Epidermal melanocyte (primary cell): Measurements from ENCODE around the gene PTPRT.

Source experiments
- DNase-seq: peaks from one replicate; pipeline ENCODE4 v3.0.0; 2011; ENCODE audit warnings: low spot score; ENCODE audit not compliant: insufficient read length

The PTPRT gene

GRCh38 chr20:43189554-43190331 lies at the start of gene PTPRT:
Gene PTPRT (minus strand): TSS chr20:43189906. CDS start chr20:43189733, 173 bp downstream.
- DNase-seq, result no peak

- no peak for DNase-seq
Measured at GRCh38 chr20:43238833-43239232, 49.1 kb upstream of the PTPRT start.

GRCh38 chr20:43238266-43238665 lies 48.6 kb upstream of the PTPRT start:
- no peak for DNase-seq

- DNase-seq, result no peak
Measured at GRCh38 chr20:43237651-43238168, 48.0 kb upstream of the PTPRT start.

- no peak for DNase-seq
Measured at GRCh38 chr20:43235998-43236397, 46.3 kb upstream of the PTPRT start.

GRCh38 chr20:43231829-43232228 lies 42.1 kb upstream of the PTPRT start:
- DNase-seq, result no peak

- no peak for DNase-seq
Measured at GRCh38 chr20:43229696-43230095, 40.0 kb upstream of the PTPRT start.

GRCh38 chr20:43220612-43221011 lies 30.9 kb upstream of the PTPRT start:
- no peak for DNase-seq

- DNase-seq, result no peak
Measured at GRCh38 chr20:43210901-43211300, 21.2 kb upstream of the PTPRT start.

- no peak for DNase-seq
Measured at GRCh38 chr20:43209831-43210230, 20.1 kb upstream of the PTPRT start.

- DNase-seq, result no peak
Measured at GRCh38 chr20:43205699-43206098, 16.0 kb upstream of the PTPRT start.

GRCh38 chr20:43202100-43202499 lies 12.4 kb upstream of the PTPRT start:
- DNase-seq, result no peak

- no peak for DNase-seq
Measured at GRCh38 chr20:43198607-43199006, 8.9 kb upstream of the PTPRT start.

GRCh38 chr20:43196243-43196642 lies 6.5 kb upstream of the PTPRT start:
- DNase-seq, result no peak

- no peak for DNase-seq
Measured at GRCh38 chr20:43194137-43194536, 4.4 kb upstream of the PTPRT start.

- no peak for DNase-seq
Measured at GRCh38 chr20:43193443-43193842, 3.7 kb upstream of the PTPRT start.

- DNase-seq, result no peak
Measured at GRCh38 chr20:43191946-43192863, 2.5 kb upstream of the PTPRT start.

GRCh38 chr20:43191143-43191542 lies 1.4 kb upstream of the PTPRT start:
- DNase-seq, result no peak

- DNase-seq, result no peak
Measured at GRCh38 chr20:43190332-43190953, 737 bp upstream of the PTPRT start.

- no peak for DNase-seq
Measured at GRCh38 chr20:43188861-43189553, 699 bp downstream of the PTPRT start.

GRCh38 chr20:43188234-43188653 lies 1.5 kb downstream of the PTPRT start:
- DNase-seq, result no peak
